GM12873 (cell line): ENCODE measurements around the gene R3HDM2.

Experiments
- CTCF ChIP-seq: IDR thresholded peaks from 2 replicates; pipeline ENCODE4 v1.5.1; 2012; ENCODE audit warnings: low read depth, mild to moderate bottlenecking, moderate library complexity, low read length, control low read depth; ENCODE audit not compliant: insufficient read depth; ENCODE audit errors: missing control alignments

The R3HDM2 gene

GRCh38 chr12:57230381-57231155, 200.3 kb downstream of the R3HDM2 start:
- no peak for TF ChIP-seq CTCF

DNA sequence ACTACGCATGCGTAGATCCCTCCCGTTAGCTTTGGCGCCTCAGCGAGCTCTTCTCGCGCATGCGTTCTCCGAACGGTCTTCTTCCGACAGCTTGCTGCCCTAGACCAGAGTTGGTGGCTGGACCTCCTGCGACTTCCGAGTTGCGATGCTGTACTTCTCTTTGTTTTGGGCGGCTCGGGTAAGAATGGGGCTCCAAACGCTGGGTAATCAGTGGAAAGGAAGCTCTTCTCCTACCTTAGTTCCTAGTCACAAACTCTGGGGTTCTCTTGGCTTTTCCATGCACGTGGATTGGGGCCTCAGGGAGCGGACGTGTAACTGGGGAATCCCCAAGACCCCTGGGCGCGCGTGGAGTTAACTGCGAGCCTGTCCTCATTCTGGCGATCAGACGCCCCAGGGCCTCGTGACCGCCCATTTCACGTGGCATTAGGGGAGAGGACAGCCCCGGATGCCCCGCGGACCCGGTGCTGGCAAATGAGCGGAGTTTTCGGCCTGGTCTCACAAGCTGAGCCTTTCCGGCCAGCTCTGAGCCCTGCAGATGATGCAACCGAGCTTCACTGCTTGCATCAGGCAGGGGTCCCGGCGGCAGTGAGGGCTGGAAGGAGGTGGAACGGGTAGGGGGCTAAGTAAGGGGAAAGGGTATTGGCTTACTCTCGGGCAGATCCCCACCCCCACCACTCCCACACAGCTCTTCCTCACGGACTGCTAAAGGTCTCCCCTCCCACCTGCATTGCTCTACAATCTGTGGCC, 201.0 kb downstream of the R3HDM2 start, which contains the start of gene SHMT2:
SHMT2 (plus strand) TSS at position 78 of the 747 bp plus-strand sequence; CDS start at position 146, 68 bp downstream.
- no peak for TF ChIP-seq CTCF

DNA sequence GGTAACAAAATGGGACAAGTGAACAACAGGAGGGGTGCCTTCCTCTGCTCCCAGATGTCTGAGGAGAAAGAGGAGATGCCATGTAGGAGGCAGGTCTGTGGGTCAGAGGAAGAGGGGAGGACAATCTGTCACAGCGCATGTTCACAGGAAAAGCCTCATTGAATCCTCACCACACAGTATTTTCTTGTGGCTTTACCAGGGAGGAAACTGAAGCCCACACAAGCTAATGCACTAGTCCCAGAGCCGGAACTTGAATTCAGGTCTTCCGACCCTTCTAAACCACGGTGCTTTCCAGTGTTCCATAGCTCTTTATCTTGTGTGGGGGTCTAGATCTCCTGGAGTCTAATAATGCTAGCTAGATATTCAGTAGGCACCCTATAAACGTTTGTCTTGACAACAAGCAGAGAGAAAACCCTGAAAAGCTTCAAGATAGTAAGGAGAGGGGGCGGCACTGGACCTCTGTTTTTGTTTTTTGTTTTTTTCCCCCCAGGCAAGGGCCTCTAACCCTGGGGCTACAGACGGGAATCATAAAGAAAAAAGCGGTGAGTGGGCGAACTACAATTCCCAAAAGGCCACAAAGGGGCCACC, 201.7 kb downstream of the R3HDM2 start:
- no peak for TF ChIP-seq CTCF

DNA sequence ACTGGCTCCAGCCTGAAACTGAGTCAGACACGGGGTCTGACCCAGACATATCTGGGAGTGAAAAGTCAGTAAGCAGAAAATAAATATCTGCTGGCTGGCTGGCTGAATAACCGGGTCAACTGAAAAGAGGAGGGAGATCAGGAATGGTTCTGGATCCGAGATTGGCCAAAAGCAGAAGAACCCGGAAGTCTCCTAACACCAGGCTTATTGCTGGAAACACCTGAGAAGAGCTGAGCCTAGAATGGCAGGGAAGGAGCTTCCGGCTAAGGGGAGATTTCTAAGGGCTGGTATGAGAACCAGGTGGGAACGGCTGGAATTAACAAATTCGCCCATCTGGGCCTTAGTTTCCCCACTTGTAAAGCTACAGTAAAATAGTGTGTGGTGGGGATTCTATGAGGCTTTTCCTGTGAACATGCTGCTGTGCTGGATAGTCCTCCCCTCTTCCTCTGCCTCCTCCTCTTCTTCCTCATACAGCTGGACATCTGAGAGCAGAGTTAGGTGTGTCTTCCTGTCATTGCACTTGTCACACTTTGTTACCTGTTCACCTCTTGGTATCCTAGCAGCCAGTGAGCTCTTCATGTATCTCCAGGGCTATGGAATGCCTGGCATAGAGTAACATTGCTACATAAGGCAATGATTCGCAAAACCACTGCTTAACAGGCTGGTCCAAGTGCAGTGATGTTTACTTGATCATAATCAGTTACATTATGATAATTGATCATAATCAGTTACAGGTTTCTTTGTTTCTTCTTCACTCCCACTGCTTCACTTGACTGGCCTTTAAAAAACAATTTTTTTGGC, 203.3 kb downstream of the R3HDM2 start:
- TF ChIP-seq CTCF, result no peak

GRCh38 chr12:57226588-57227314, 204.1 kb downstream of the R3HDM2 start:
- TF ChIP-seq CTCF, result no peak

DNA sequence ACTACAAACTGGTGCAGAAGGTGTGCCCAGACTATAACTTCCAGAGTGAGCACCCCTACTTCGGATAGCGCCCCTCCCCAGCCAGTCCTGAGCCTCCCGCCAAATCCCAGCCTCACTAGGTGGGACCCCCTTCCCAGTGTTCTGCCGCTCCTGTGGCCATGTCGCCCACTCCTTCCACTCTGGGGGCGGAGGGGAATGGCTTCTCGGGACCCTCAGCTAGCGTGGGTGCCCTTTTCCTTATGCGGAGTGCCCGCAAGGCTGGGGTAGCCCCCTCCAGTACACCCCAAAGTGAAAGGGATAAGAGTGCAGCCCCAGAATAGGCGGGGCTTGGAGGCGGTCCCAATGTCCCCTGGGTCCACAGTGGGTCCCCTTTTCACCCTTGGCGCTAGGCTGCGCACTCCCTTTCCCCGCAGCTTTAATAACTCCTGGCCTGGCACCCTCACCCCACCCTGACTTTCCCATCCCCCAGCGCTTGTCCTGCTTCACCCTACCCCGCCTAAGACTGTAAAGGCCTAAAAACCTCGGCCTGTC, 205.1 kb downstream of the R3HDM2 start:
- no peak for TF ChIP-seq CTCF
